Spleen (tissue), 11 donors: ENCODE results near the gene HBM. TPM values are rescaled to one million over a fixed set of nuclear protein-coding genes. Genes with fewer than 3 reads are reported as not detected.

Experiments used
- DNase-seq: peaks from one replicate; pipeline ENCODE4 v3.0.0-alpha.2; 2020
- H3K27ac ChIP-seq, 8 donors: fragments of 200-600 bp; sonication (generic) in 7 of 8; 1 replicate in 4 of 8; 2 replicates in 4 of 8; pipeline versions ENCODE4 v1.5.0 to v1.8.0; 2016 to 2021; ENCODE audit warnings: inconsistent platforms in 4 of 8, mild to moderate bottlenecking in 4 of 8, moderate library complexity in 1 of 8
- H3K27me3 ChIP-seq, 7 donors: fragments of 200-600 bp; sonication (generic) in 6 of 7; replicated peaks in 1 of 7; 1 replicate in 4 of 7; 2 replicates in 3 of 7; pipeline versions ENCODE4 v1.5.0 to v1.8.0; 2016 to 2021; ENCODE audit warnings: inconsistent platforms in 3 of 7, mild to moderate bottlenecking in 1 of 7
- H3K36me3 ChIP-seq, 6 donors: fragments of 200-600 bp; sonication (generic) in 5 of 6; 1 replicate in 4 of 6; 2 replicates in 2 of 6; pipeline versions ENCODE4 v1.5.0 to v1.8.0; 2016 to 2021; ENCODE audit warnings: inconsistent platforms in 2 of 6
- H3K4me1 ChIP-seq, 6 donors: fragments of 200-600 bp; sonication (generic) in 5 of 6; 1 replicate in 3 of 6; 2 replicates in 3 of 6; pipeline versions ENCODE4 v1.5.0 to v1.8.0; 2016 to 2021; ENCODE audit warnings: inconsistent platforms in 3 of 6
- H3K4me3 ChIP-seq, 8 donors: fragments of 200-600 bp; sonication (generic) in 7 of 8; 1 replicate in 4 of 8; 2 replicates in 4 of 8; pipeline versions ENCODE4 v1.5.0 to v1.8.0; 2016 to 2021; ENCODE audit warnings: inconsistent platforms in 4 of 8, mild to moderate bottlenecking in 4 of 8, moderate library complexity in 2 of 8
- H3K9me3 ChIP-seq, 8 donors: fragments of 200-600 bp; sonication (generic) in 7 of 8; 1 replicate in 4 of 8; 2 replicates in 4 of 8; pipeline versions ENCODE4 v1.5.0 to v1.8.0; 2016 to 2021; ENCODE audit warnings: inconsistent platforms in 4 of 8
- POLR2A ChIP-seq, 3 donors: fragments of 450-650 bp; IDR thresholded peaks; one replicate each; pipeline ENCODE4 v1.5.1; 2017; ENCODE audit warnings: antibody characterized with exemption in 3 of 3, mild to moderate bottlenecking in 1 of 3
- POLR2AphosphoS5 ChIP-seq, 3 donors: sonication (generic); formaldehyde crosslinking; IDR thresholded peaks; one replicate each; pipeline ENCODE4 v1.5.1; 2017; ENCODE audit warnings: antibody characterized with exemption in 3 of 3
- WGBS, 5 donors: extraction: QIAGEN DNeasy Blood & Tissue Kit in 3 of 5; methylation state at CpG; one replicate each; pipeline versions ENCODE4 v1.1.5 to v1.1.7; 2013 to 2018; 5-methylcytosine and 5-hydroxymethylcytosine counted together
- intact Hi-C: fragments of 100-400 bp; cut with DNase I; formaldehyde crosslinking; loops from one replicate; pipeline ENCODE4 v1.15.0; 2023; ENCODE audit warnings: low total_unique reads
- polyA plus RNA-seq, 3 donors: library from polyadenylated mRNA; stranded (reverse); fragments of 200-250 nt; gene quantifications; one replicate each; pipeline ENCODE4 v1.2.1, GENCODE V29; 2013
- total RNA-seq, 7 donors: library from RNA; depleted of rRNA in 3 of 7; stranded (reverse); fragments of >200 nt in 3 of 7; fragmentation: NEBNext Ultra II Directional in 4 of 7; extraction: Animal tissue kit (Norgen Biotek cat#: 25700) in 4 of 7; gene quantifications; one replicate each; pipeline versions ENCODE4 v1.1.0 to v1.2.1, GENCODE V29; 2016 to 2021
- TF ChIP-seq, protein P1 (sequence below), 11 experiments: fragments of 200-600 bp in 7 of 11; fragments of 450-650 bp in 4 of 11; sonication (generic) in 4 of 11; IDR thresholded peaks in 8 of 11; conservative IDR thresholded peaks in 3 of 11; 1 replicate in 7 of 11; 2 replicates in 4 of 11; pipeline versions ENCODE4 v1.4.0 to v1.8.0; 2016 to 2021; ENCODE audit warnings: antibody characterized with exemption in 11 of 11, inconsistent platforms in 4 of 11, mild to moderate bottlenecking in 1 of 11
- donor health status: healthy with polysubstance abuse.
- donor health status: DM: no; HTN: no; CAD: no; lungs with moderate emphysema.
- donor health status: DM: no; HTN: no; CAD: no.
- donor health status: Bipolar disorder and iron deficiency.
- donor health status: healthy.
- donor health status: DM: no; HTN: no; CAD: no.
- donor health status: DM: yes; HTN: yes; CAD: no.

HBM gene
- total and polyA plus RNA-seq, 10 donors = 0.20 to 96.6 (median 2.9) TPM; not detected in 1

DNA sequence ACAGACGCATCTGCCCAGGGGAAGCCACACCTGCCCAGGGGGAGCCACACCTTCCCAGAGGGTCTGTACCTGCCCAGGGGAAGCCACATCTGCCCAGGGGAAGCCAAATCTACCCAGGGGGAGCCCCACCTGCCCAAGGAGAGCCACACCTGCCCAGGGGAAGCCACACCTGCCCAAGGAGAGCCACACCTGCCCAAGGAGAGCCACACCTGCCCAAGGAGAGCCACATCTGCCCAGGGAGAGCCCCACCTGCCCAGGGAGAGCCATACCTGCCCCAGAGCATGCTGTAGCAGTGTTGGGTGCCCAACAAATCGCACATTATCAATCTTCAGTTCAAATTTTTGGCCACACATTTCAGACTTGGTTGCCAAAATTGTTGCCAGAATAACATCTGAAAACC lies 46.9 kb upstream of the HBM start:
- H3K36me3 ChIP-seq = peaks cover 0 to 74% (median 21%) of the 10 kb centered on the region in 6 donors
- H3K27me3 ChIP-seq = no peaks in the 10 kb centered on the region
- H3K4me1 ChIP-seq = peaks cover 0 to 24% (median 8%) of the 10 kb centered on the region in 6 donors
- no peak for DNase-seq
- H3K4me3 ChIP-seq = no peak overlapping the region
- TF ChIP-seq, protein P1, sequence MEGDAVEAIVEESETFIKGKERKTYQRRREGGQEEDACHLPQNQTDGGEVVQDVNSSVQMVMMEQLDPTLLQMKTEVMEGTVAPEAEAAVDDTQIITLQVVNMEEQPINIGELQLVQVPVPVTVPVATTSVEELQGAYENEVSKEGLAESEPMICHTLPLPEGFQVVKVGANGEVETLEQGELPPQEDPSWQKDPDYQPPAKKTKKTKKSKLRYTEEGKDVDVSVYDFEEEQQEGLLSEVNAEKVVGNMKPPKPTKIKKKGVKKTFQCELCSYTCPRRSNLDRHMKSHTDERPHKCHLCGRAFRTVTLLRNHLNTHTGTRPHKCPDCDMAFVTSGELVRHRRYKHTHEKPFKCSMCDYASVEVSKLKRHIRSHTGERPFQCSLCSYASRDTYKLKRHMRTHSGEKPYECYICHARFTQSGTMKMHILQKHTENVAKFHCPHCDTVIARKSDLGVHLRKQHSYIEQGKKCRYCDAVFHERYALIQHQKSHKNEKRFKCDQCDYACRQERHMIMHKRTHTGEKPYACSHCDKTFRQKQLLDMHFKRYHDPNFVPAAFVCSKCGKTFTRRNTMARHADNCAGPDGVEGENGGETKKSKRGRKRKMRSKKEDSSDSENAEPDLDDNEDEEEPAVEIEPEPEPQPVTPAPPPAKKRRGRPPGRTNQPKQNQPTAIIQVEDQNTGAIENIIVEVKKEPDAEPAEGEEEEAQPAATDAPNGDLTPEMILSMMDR (IDR thresholded peaks at IDR 0.05 in 8 of 11, conservative IDR thresholded peaks at IDR 0.05 in 3 of 11) = no peak
- TF ChIP-seq POLR2A (IDR thresholded peaks at IDR 0.05) (no peak), POLR2AphosphoS5 (IDR thresholded peaks at IDR 0.05) (no peak)
- no peaks in the 10 kb centered on the region for H3K9me3 ChIP-seq
- intact Hi-C loops = loop anchor here (5.0 kb wide), 1 partner anchor 63 kb away; the partner anchor contains the start of gene HBQ1
- 88 to 97% (median 92%) methylated on average over 1 to 2 of the region's 2 CpGs for WGBS, 5 donors
- no peak overlapping the region for H3K27ac ChIP-seq

DNA sequence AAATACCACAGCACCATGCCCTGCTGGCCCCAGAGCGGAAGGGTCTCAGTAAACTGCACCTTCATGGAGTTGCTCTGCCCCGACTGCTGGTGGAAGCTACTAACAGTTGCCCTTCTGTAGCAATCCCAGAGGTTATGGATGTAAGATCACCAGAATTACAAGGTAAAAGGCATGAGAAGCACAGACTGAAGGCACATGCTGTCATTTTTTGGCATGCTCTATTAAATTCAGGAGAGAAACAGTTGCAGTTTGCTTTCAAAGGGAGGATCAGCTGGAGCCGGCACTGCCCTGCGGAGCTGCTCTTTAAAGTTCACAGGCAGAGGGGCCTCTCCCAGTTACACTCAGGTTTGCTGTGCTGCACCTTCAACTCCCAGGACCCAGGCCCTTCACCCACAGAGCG lies 46.5 kb upstream of the HBM start:
- no peak for DNase-seq
- H3K9me3 ChIP-seq = no peaks in the 10 kb centered on the region
- H3K36me3 ChIP-seq = peaks cover 0 to 73% (median 19%) of the 10 kb centered on the region in 6 donors
- peaks cover 0 to 27% (median 8%) of the 10 kb centered on the region in 6 donors for H3K4me1 ChIP-seq
- TF ChIP-seq, protein P1 (IDR thresholded peaks at IDR 0.05 in 8 of 11, conservative IDR thresholded peaks at IDR 0.05 in 3 of 11) = no peak
- no peak for TF ChIP-seq POLR2A (IDR thresholded peaks at IDR 0.05)
- no peak for TF ChIP-seq POLR2AphosphoS5 (IDR thresholded peaks at IDR 0.05)
- H3K4me3 ChIP-seq = no peak overlapping the region
- no peaks in the 10 kb centered on the region for H3K27me3 ChIP-seq
- H3K27ac ChIP-seq = no peak overlapping the region
- intact Hi-C loops = loop anchor here (5.0 kb wide), 1 partner anchor 63 kb away; the partner anchor contains the start of gene HBQ1
- 84 to 96% (median 88%) methylated on average over 5 of the region's 5 CpGs for WGBS, 5 donors

DNA sequence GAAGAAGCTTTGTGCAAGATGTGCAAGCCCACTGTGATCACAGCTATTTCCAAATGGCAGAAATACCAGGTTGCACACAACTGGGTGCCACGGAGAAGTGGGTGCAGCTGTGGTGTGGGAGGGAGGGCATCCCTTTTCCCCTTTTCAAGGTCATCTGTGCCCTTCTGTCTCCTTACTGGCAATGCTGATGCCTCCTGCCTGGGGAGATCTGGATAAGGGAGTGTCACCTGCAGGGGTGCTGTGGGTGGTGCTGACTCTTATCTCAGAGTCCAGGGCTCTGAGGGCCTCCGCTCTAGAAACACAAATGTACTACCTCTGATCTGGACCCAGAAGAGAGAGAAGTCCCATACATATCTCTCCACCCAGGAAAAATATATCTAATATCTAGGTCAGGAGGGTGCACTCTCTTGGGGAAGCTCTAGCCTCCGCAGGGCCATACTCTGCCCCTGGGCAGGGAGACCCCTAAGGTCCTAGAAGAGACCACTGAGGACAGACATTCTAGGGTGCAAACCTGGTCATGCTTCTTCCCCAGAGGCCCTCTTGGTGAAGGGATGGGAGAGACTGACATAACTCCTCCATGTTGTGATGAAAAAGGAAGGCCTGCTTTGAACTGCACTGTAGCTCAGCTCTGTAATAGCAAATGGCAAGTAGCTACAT lies 45.8 kb upstream of the HBM start:
- peaks cover 0 to 31% (median 8%) of the 10 kb centered on the region in 6 donors for H3K4me1 ChIP-seq
- H3K9me3 ChIP-seq = no peaks in the 10 kb centered on the region
- no peak overlapping the region for H3K27ac ChIP-seq
- WGBS, 5 donors = 73 to 85% (median 81%) methylated on average over 3 of the region's 3 CpGs
- no peak overlapping the region for H3K4me3 ChIP-seq
- intact Hi-C loops = loop anchor here (5.0 kb wide), 1 partner anchor 62 kb away; the partner anchor contains the start of gene HBQ1
- peaks cover 0 to 73% (median 15%) of the 10 kb centered on the region in 6 donors for H3K36me3 ChIP-seq
- no peak for TF ChIP-seq POLR2A (IDR thresholded peaks at IDR 0.05)
- no peak for TF ChIP-seq POLR2AphosphoS5 (IDR thresholded peaks at IDR 0.05)
- TF ChIP-seq, protein P1 (IDR thresholded peaks at IDR 0.05 in 8 of 11, conservative IDR thresholded peaks at IDR 0.05 in 3 of 11) = no peak
- DNase-seq = no peak
- H3K27me3 ChIP-seq = no peaks in the 10 kb centered on the region

DNA sequence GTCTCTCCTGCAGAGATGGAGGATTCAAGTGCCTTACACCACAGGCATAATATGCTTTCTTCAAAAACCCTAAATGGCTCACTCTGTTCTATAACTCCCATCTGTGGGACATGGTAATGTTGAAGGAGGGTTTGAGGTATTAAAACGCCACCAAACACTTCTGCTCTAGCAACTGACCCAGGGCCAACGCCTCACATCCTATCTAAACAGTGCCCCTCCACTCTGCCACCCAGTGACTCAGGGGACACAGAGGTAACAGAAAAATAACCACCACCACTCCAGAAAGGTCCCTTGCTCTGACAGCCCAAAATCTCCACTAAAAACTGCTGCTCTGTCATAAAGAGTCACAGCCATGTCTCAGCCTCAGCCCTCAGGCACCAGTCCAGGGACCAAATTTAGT lies 45.0 kb upstream of the HBM start:
- no peak for DNase-seq
- Histone ChIP-seq H3K9me3 (no peaks in the 10 kb centered on the region), H3K4me1 (peaks cover 0 to 31% (median 8%) of the 10 kb centered on the region in 6 donors), H3K4me3 (no peak overlapping the region), H3K27me3 (no peaks in the 10 kb centered on the region), H3K36me3 (peaks cover 0 to 72% (median 12%) of the 10 kb centered on the region in 6 donors), H3K27ac (no peak overlapping the region)
- TF ChIP-seq POLR2A (IDR thresholded peaks at IDR 0.05) (no peak), POLR2AphosphoS5 (IDR thresholded peaks at IDR 0.05) (no peak)
- TF ChIP-seq, protein P1 (IDR thresholded peaks at IDR 0.05 in 8 of 11, conservative IDR thresholded peaks at IDR 0.05 in 3 of 11) = no peak
- 89 to 96% (median 93%) methylated on average over 2 of the region's 2 CpGs for WGBS, 5 donors
- intact Hi-C loops = no loop called here
